ENCODE results near the gene FRMD4A. TPM values are rescaled to one million over a fixed set of nuclear protein-coding genes. Genes with fewer than 3 reads are reported as not detected.
"Not testable (repeated sequence)": the region's sequence is repeated elsewhere in the genome, so short reads cannot be mapped to it uniquely, and the experiment has no call there.

Gene FRMD4A
- total RNA-seq, 1 donor from 2014 or later, result 23.0 TPM

DNA sequence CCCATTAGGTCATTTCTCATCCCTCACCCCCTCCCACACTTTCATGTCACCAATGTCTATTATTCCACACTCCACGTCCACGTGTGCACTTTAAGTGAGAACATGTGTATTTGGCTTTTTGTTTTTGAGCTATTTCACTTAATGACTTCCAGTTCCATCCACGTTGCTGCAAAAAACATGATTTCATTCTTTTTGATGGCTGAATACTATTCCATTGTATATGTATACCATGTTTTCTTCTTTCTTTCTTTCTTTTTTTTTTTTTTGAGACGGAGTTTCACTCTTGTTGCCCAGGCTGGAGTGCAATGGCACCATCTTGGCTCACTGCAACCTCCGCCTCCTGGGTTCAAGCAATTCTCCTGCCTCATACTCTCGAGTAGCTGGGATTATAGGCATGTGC is 502.4 kb downstream of the FRMD4A start:
- not testable (repeated sequence) for DNase-seq (ENCODE audit: low read depth)

DNA sequence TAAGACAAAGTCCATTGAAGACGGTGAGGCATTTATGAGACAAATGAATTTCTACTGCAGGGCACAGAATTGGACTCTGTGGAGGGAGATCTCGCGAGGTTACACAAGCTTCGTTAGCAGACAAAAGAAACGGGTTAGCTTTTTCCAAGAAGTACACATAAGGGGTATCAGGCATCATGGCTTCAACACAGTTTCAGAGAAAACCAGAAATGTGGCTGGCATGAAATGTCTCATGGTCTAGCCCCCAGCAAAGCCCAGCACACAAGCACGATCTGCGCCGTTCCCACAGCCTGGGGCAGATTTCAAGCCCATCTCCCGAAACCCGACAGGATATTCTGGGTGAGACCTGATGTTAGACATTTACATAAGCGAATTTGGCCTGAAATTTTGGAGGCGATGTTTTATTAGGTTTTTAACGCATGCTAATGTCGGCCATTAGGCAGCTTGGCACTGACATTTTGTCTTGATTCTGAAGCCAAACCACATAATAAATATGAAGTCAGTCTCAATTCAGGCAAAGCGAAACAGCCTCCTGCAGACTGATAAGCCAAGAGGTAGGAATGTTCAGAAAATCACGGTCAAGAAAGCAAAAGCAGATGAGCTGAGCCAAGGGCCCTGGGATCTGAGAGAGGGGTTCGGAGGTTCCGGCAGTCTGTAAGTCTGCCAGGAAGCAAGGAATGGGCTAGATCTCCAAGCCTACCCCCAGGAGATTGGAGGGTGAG is 503.5 kb downstream of the FRMD4A start:
- DNase-seq (ENCODE audit: low read depth), result no peak

DNA sequence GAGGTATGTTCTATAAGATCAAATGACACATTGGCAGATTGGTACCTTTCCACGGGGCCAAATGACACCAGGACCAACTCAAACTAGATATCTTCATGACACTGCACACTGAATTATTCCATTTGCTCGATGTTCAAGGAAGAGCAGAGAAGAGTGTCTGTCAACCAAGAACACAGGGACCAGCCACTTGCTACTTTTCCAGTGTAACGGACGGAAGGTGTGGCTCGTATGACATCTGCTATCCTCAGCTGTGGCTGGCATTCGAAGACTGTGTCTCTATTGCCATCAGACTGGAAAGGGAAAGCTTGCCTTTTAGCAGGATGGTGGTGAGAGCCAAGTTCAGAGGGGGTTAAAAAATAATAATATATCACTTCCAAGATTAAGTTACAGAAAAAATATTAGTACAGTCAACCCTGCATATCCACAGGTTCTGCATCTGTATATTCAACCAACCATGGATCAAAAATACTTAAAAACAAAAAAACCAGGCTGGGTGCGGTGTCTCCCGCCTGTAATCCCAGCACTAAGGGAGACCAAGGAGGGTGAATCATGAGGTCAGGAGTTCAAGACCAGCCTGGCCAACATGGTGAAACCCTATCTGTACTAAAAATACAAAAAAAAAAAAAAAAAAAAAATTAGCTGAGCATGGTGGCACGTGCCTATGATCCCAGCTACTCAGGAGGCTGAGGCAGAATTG is 506.9 kb downstream of the FRMD4A start:
- peak; percentile 32 for DNase-seq (ENCODE audit: low read depth)

DNA sequence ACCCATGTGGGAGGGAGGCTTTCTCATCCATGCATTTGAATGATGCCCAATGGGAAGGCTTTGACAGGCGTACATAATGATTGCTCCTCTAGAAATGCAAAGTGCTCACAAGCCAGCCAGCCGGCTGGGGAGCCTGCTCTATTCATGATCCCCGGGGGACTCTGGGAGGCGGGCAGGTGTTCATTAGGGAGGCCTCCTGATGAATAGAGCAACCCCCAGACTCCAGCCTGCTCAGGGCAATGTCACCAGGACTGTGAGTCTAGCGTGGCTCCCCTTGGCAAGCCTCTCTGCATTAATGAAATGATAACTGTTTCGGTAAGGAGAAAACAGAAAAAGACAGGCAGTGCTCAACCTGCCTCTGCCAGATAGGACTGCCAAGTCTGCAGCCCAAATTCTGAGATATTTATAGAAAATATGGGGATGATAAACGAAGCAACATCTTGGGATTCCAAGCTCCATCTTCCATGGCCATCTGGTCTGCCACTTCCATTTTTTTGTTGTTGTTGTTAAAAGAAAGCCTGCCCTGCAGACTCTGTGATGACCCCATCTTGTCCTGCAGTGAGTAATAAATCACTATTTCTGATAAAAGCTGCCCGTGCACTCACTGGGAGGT is 507.5 kb downstream of the FRMD4A start:
- DNase-seq (ENCODE audit: low read depth), result no peak

DNA sequence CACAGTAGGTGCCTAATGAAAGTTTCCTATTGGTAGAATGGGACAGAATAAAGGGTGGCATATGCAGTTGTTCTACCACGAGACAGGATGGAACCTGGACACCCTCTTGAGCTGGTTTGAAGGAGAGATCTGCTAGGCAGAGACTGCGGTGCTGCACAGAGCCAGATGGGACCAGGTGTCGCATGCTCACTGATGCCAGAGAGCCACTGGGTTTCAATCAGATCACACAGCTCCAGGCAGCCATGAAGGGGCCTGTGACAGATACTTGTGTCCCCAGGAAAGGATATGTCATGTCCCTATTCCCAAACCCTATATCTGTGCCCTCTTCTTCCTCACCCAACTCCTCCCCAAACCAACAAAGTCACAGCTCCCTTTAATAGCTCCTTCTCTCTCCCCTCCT is 508.2 kb downstream of the FRMD4A start:
- DNase-seq (ENCODE audit: low read depth), result no peak

DNA sequence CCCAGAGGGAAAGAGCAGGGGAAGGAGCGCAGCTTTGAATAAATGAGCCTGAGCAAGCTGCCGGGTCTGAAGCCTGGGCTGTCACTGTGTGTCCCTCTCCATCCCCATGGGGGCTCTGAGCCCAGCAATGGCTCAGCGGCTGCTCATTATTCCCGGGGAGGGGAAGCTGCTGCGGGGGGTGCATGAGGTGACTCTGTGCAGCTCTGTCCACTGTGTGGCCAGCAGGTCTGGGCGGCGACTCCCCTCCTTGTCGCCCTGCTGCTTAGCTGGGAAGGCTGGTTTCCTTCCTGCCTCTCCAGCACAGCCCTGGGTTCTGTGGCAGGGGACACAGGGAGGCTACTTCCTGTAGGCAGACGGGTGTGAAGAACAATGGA is 509.8 kb downstream of the FRMD4A start:
- DNase-seq (ENCODE audit: low read depth), result no peak

DNA sequence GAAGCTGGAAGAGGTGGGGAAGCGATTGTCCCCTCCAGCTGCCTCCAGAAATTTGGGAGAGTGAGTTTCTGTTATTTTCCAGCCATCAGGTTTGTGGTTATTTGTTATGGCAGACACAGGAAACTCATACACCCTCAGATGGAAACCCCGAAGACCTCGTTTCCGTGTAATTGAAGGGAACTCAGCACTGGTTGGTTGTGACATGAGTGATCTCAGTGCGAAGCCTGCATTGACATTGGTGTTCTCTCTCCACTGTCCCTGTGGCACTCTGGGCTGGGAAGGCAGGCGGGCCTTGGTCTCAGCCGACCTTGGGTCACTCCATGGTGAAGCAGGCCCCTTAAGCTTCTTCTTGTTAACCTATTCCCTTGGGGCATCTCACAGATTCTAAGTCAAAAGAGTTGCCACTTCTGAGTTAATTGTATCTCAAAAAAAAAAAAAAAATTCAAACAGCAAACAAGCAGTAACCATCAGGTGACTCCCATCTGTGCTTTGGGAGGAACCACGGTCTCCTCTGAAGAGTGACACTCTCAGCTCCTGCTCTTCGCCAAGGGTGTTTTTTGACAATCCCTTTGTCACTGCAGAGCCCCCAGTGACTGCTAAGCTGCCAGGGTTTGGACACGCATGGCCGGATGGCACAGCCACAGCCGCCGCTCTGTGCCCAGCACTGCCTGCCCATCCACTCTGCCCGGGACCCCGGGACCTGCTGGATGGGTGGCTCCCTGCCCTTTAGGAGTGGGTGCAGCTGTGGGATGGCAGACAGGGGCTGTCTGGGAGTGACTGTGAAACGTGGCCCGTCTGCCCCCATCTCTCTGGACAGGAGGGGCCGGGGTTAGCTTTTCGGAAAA is 510.4 kb downstream of the FRMD4A start:
- DNase-seq (ENCODE audit: low read depth), result no peak

DNA sequence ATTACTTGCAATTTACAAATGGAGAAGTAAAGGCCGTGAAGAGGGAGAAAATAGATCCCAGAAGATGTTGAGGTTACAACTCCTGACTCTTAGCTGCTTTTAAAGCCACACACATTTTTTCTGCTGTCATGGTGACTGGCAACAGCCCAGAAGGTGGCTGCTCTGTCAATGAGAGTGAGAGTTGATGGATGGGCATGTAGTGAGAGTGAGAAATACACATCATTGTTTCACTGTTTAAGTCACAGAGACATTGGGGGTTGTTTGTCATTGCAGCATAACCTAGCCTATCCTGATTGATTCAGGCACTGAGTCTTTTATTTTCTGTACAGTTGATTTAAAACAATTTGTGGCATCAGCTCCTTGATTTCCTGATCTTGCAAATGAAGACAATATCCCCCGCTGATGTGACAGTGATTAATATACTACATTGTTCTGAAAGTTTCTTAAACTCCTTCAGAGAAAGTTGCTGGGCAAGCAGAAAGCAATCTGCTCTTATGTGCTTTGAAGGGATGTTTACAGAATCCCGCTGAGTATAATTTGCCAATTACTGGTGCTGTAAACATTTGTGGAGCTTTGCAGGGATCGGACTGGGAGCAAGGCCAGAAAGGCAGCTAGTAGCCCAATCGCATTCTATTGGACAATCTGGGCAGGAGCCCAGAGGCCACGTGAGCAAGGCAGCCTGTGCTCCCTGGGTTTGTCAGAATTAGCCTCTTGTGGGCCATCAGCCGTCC is 514.4 kb downstream of the FRMD4A start:
- peak; percentile 60 for DNase-seq (ENCODE audit: low read depth)

DNA sequence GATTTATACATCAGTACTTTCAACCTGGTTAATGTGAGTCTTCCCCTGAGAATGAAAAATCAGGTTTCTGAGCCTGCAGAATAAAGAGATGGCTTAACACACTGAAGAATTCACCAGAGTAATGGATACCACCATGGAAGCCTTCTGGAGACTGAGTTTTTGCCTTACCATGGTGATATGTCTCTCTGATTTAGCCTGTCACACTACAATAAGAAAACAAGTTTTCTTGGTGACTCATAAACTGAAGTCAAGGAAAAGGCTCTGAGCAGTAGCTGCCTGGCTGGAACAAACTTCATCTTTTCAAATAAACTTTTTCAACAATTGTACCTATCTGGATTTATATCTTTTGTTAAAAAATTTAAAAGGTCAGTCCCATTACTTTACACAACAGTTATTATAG is 515.0 kb downstream of the FRMD4A start:
- DNase-seq (ENCODE audit: low read depth), result peak; percentile 39

DNA sequence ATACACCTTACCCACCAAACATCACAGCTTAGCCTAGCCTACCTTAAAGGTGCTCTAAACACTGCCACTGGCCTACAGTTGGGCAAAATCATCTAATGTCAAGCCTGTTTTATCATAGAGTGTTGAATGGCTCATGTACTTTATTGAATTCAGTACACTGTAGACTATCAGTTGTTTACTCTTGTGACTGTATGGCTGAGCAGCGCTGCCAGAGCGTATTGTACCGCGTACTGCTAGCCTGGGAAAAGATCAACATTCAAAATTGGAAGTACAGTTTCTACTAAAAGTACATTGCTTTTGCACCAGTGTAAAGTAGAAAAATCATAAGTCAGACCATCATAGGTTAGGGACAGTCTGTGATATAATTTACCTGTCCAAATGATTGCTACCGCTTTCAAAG is 517.2 kb downstream of the FRMD4A start:
- no peak for DNase-seq (ENCODE audit: low read depth)

DNA sequence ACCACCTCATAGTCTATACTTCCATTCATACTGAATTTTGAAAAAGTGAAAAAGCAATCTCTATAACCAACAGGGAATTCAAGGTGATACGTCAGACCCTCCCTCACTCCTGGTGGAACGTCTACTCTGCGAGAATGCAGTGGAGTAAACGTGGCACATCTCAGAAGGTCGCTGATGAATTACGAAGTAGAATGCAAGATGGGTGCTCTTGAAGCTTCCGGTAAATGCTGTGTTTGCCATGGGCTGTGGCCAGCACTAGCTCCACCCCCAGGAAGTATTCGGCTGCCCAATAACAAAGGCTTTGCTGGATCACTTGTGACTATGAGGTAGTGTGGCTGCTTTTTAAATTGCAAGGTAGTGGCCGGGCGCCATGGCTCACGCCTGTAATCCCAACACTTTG is 517.9 kb downstream of the FRMD4A start:
- DNase-seq (ENCODE audit: low read depth), result no peak

DNA sequence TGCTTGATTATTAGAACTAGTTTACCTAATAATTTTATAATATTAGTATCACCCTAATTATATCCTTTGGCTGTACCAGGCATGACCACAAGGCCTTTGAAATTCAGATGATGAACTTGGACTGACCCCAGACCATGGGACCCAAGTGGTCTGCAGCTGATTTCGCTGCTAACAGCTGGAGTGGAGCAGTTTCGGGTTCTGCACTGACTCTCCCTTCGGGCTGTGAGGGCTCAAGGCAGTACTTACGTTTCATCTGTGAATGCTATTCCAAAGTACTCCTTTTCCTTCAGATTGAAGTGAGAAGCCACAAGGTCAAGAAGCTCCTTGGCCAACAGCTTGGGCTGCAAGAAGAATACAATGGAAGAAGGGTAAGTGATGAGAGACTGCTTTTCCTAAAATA is 520.2 kb downstream of the FRMD4A start:
- DNase-seq (ENCODE audit: low read depth), result peak; percentile 63

DNA sequence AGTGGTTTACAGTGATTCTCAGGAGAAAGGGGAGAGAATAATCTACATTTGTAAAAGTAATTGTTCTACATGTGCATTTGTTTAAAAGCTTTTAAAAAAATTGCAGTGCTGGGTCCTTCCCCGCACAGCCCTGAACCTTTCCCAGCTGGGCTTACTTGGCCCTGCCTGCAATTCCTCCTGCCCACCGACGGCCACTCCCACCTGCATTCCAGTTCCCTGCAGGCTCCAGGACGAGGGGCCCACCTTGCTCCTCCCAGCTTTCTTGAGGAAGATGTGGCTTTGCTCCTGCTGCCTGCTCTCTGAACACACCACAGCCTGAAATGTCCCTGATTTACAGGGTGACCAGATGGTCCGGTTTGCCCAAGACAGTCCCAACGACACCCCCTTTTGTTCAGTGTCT is 521.3 kb downstream of the FRMD4A start:
- no peak for DNase-seq (ENCODE audit: low read depth)

DNA sequence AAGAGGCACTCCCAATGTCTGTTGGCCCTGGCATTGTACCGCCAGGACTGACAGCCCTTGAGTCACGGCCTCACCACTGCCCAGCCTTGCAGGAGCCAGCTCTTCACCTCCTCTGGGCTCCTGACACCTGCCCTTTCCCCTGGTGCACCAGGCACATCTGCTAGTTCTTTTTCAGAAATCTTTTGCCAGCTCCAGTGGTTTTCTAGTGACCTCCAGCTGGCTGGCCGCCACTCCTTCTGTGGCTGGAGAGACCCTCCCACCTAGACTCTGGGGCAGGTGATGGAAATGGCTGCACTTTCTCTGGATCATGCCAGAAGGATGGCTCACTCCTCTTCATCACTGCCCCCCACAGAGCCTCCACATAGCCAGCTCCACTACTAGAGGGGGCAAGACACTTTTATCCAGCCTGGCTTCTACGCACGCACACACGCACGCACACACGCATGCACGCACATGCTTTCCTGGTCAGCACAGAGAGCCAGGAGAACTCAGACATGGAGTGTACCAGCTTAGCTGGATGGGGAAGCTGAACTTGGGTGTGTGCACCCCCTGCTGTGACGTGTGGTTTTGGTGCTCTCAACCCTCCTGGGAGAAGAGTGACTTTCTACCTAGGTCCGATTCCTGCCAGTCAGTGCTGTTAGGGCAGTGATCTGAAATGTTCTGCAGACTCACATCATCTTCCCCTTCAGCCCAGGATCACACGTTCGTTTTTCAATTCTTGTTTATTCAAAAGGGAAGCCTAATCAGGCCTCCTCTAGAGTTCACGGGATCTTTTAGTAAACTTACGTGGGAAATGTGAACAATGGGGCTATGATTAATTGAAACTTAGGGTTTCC is 522.0 kb downstream of the FRMD4A start:
- no peak for DNase-seq (ENCODE audit: low read depth)

DNA sequence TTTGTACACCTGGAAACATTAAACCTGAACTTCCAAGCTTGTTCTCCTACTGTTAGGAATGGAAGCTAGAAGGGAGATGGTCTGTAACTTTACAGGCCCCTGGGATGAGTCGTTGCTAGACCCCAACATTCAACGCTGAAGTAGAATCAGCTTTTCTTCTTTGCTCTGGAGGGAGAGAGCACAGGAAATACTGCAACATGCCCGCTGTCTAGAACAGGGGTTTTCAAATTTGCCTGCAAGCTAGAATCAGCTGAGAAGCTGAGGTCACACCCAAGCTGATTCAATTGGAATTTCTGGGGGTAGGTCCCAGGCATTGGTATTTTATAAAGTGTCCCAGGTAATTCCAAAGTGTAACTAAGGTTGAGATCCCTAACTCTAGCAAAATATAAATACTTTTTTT is 524.3 kb downstream of the FRMD4A start:
- DNase-seq (ENCODE audit: low read depth), result no peak

DNA sequence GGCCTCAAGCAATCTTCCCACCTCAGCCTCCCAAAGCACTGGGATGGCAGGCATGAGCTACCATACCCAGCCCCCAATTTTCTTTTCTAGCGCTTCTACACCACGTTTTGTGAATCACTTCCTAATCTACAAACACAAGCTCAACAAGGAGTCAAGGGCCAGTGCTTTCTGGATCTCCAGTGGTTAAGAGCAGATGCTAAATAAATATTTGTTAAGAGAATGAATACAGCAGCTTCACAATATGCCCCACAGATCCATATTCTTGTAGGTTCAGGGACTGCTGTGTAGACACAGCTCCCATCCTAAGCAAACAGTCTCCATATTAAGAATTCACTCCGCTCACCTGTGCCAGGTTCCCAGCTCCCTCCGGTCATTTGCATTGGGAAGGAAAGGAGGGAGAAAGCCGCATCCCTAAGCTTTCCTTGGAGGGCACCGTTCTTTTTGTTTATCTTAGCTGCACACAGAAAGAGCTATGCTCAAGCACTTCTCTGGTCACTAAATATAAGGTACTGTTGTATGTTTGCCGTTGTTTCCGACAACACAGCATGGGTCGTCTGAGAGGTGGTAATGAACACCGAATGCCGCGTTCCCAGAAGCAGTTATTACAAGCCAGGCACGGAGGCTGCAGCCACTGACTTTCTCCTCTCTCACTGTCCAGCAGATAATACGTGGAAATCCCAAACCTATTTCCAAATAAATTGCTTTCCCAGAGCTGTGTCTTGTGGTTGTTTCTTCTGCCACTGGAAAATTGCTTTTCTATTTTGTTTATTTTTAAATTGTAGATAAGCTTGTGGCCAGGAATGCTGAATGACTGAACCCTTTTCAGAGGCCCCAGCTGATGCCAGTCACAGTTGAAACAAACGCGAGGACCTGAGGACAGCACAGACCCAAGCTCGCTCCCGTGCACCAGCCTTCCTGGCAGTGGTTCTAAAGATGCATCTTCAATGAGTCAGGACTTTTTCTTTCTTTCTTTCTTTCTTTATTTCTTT is 526.9 kb downstream of the FRMD4A start:
- no peak for DNase-seq (ENCODE audit: low read depth)

DNA sequence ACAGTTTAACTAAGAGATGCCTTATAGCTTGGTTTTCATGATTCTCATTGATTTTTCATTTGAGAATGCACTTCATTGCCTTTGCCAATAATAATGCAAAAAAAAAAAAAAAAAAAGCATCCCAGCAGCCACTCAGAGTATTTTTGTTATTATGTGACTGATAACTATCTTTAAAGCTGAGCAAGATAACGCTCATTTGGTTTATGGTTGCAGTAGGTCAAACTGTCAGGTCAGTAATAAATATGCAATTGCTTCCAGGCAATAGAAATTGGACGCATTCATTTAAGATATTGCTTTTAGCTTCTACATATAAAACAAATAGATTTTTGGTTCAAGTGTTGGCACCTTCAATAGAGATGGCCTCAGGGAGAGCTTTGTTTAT is 528.8 kb downstream of the FRMD4A start:
- DNase-seq (ENCODE audit: low read depth), result no peak

DNA sequence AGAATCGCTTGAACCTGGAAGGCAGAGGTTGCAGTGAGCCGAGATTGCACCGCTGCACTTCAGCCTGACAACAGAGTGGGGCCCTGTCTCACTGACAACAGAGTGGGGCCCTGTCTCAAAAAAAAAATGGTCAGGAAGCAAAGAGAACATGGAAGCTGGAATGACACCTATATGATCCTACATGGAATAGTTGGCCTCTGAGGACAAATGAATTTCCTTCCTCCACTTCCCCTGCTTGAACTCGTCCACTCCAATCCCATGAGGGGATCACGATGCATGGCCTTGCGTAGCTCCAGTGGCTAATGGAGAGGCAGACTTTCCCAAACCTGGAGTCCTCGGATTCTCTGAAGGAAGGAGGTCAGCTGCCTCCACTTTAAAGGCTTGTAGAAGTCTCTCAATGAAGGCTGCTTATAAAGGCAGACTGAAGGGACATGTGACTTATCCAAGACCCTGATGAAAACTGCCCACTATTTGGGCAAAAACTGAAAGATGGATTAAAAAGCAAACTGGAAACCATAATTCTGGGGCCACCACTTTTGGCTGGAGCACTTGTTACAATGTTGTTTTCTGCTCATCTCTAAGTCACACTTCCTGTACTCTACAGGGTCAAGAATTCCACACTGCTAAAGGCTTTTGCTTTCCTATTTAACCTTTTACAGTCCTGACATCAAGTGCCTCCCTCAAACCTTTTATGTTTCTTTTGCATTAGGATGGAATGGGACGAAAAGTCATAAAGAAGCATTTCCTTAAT is 529.4 kb downstream of the FRMD4A start:
- DNase-seq (ENCODE audit: low read depth), result no peak
